NCI-H1092 (cell line): ENCODE measurements around the gene CAMK2A.

ENCODE experiments used
- DNase-seq: peaks from one replicate; lab custom pipeline; 2025; lab: John Stamatoyannopoulos, UW

CAMK2A gene

DNA sequence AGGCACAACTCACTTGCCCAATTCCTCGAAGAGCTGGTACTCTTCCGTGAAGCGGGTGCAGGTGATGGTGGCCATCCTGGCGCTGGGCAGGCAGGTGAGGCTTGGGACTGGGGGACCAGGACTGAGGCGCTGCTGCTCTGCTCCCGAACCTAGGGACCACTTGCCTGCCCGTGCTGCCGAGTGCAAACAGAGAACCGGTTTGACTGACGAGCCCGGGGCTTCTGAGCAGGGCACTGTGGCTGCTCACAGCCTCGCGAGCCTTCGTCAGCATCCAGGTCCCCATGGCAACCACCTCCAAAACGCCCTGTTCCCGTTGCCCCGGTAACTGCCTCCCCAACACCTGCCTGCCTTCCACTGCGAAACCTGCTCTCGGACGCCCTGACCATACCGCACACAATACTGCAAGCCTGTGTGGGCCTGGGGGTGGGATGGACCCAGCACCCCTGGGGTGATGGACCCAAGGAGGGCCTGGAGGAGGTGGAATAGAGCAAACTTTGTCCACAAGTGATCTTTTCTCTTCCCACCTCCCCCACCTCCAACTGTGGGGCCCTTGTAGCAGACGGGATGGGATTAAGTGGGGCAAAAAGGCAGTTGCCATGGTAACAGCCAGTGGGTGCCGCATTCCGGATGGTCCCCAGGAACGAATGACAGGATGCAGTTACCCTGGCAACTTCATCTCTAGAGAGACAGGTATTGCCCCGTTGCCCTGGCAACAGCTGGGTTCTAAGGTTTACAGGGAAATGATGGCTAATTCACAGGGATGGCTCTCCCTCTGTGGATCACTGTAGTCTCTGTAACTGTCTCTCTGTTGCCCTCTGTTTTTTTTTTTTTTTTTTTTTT is at the start of gene CAMK2A:
CAMK2A (minus strand) TSS at position 223 of the 840 bp plus-strand sequence; CDS start at position 75, 148 bp downstream.
- no peak for DNase-seq

DNA sequence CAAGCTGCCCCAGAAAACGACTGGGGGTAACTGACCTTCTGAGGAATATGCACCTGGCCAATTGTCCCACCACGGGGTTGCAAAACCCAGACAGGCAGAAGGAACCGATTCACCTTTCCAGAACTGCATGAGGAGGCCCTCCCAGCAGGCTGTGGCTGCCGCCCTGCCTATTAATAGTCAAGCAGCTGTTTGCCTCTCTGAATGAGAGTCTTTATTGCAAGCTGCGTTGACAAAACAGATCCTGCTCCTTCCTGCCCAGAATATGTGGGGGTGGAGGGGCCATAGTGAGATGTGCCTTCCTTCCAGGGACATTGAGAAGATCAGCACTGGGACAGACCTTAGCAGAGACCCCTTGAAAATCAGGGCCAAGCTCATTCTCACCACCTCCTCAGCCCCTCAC is 49.6 kb upstream of the CAMK2A start:
- no peak for DNase-seq

DNA sequence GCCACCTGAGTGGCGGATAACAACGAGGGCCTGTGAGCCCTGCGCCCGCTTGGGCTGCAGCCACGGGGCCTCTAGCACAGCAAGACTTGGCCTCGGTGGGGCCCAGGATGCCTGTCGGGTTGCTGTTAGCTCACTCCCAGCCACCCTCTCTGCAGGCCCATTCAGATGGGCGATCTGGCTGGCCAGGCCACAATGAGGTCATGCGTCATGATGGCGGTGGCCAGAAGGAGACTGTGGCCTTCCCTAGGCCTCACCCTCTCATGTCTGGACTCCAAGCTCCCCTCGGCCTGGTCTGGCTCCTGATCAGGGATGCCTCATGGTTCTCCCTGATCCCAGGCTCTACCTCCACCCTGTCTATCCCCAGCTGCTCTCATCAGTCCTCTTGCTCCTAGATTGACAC is 49.0 kb upstream of the CAMK2A start:
- DNase-seq: no peak

DNA sequence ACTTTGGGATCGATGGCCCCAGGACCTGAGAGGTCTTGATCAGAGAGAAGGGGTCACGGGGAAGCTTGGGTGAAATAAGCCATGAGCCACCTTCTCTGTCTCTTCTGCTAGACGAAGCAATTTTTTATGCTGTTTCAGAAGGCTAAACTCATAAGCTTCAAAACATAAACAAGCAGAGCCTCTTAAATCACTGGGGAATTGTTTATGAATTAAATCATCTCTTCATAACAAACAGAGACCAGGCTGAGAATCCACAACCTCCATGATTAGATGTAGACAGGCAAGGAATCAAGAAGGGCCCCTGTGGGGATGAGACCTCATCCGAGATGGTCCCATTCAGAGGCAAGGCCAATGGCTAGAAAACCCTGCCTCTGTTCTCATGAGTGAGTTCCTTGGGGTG is 46.2 kb upstream of the CAMK2A start:
- DNase-seq: no peak

DNA sequence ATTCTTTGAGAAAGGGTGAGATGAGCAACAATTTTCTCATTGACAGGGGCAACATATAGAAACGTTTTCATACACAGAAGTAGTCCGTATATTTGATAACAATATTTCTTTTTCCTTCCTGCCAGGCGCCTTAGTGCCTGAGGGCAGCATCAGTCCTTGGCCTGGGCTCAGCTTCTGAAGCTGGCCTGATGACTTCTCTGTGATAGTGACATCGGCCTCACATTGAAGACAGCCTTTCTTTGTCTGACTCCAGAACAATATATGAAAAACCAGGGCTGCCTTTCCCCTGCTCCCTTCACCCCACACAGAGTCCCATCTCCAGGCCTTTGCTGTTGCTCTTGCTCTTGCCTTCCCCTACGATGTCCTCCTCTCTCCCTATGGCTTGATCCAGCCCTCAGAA is 43.8 kb upstream of the CAMK2A start:
- no peak for DNase-seq

DNA sequence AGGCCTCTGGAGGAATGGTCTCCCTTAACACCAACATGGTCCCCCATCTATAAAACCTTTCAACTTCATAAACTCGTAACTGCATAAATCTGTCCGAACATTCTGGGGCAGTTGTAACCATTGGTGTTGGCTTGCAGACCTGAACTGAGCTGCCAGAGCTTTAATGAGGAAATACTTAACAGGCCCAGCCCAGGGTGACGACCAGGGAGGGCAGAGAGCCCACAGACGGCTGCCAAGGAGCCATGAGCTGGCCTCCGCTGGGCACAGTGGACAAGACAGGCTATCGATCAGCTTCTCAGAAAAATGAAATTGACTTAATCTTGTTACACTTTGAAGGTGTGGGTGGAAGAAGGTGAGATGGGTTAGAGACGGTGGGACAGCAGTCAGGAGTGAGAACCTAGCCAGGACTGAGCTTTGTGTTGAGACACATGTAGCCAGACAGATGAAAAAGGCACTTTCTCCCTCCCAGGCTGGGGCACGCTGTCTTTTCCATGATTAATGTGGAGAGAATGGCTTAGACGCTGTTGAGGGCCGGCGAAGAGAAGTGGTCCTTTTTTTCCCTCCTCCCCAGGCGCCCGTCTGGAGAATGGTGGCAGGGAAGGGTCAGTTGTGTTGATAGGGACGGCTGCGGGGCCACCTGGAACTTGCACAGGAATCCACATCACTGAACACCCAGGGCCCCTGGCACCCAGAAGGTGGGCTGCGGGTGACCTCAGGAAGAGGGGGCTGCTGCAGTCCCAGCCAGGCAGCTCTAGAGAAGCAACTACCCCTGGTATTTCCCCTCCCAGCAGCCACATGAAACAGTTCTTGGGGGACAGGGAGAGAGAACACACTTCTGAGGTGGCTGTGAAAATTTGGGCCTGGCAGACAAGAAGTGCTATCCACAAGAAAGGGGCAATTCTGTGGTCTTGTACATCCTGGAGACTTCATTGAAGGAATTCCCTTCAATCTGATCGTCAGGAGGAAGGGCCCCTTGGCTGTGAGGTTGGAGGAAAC is 40.6 kb upstream of the CAMK2A start:
- no peak for DNase-seq

DNA sequence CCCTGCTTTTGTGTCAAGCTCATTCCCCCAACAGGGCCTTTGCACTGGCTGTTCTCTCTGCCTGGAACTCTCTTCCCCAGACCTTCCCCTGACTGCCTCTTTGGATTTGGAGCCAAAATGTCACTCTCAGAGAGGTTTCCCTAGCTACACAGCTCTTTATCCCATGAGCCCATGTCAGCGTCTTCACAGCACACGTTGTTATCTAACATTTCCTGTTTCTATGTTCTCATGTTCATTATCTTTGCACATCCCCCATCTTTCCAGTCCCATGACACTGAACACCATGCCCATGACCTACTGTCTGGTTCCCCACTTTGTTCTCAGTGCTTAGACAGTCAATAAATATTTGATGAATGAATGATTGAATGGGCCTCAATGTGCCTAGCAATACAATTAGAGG is 39.5 kb upstream of the CAMK2A start:
- no peak for DNase-seq

DNA sequence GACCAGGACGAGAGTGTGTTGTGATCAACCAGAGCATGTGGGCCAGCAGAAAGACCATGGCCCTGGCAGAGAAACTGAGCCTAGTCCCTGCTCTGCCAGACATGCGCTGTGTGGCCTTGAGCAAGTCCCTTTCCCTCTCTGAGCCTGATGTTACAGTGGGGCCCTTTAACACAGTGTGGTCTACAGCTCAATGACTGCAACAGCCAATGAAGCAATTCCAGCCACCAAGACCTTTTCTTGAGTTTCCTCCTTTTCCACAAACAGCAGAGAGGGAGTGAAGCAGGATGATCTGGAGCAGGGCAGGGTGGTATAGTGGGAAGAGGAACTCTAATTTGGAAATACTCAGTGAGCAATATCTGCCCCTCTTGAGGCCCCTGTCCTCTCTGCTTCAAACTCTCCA is 38.9 kb upstream of the CAMK2A start:
- no peak for DNase-seq

DNA sequence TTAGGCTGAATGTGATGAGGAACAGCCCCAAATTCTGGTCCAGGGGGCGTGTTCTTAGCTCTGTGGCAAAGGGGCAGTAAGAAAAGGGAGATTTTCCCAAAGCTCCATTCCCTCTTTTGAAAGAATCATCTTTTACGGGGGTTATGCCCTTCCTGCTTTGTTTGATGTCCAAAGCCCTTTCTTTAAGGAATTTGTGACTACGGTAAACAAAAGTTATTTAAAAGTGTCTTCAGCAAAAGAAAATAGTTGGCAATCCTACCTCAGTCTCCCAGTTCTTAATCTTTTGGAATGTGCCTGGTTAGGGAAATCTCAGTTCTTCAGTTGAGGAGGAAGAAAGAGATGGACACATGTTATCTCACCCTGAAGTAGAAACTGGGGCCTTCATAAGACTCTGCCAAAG is 37.6 kb upstream of the CAMK2A start:
- no peak for DNase-seq

DNA sequence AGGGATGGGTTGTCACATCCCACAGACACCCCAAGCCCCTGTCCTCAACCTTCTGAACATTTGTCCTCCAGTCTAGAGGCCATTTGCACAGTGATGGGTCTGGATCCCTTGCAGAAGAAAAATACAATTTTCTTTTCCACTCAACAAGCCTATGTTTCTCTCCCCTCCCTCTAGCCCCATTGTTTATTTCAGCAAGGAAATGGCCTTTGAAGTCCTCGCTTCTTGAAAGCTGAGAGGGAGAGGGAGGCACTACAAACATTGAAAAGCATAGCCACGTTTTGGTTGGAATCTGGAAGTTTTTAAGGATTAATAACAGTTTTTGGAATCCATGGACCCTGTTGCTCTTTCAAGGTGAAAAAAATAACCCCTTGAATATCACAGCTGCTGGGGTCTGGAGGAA is 37.1 kb upstream of the CAMK2A start:
- no peak for DNase-seq

DNA sequence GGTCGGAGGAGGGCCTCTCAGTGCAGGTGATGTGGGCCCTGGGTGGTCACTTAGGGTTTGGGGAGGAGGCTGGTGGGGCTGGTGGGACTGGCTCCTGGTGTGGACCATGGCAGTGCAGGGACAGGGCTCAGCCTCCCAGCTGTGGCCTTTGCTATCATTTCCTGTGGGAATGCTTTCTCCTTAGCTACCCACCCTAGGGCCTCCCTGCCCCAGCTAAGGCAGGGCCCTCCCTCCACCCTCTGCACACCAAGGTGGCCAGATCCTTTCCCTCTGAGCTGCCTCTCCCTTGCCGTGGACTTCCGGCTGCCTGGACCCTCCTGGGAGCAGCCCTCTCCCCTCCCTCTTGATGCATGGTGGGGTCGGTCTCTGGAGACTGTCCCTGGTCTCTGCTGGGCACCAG is 35.9 kb upstream of the CAMK2A start:
- DNase-seq: no peak

DNA sequence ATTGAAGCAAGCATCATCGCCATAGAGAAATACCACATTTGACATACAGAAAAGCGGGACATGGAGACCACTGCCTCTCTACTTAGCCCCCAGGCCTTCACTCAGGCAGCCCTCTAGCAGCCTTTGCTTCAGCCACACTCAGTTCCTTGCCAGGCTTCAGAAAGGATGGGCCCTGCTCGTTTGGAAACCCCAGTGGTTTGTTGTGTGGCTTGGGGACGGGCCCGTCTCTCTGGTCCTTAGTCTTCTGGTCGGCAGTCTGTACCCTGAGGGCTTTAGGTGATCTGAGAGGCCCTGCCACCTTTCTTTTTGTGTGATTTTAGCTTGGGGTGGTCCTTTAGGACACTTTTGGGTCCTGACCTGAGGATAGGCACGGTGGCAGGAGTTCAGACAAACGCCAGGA is 34.2 kb upstream of the CAMK2A start:
- no peak for DNase-seq

DNA sequence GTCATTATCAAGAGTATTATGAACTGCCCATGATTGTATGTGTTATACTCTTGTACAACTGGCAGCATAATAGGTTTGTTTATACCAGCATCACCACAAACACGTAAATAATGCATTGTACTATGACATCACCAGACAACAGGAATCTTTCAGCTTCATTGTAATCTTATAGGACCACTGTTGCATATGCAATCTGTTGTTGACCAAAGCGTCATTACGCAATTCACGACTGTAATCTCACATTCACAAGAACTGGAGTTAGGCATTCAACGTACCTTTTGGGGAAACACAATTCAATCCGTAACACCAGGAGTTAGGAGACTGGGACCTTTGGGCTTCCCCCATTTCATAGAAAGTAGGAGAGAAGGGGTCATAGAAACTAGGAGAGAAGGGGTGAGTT is 33.5 kb upstream of the CAMK2A start:
- DNase-seq: no peak

DNA sequence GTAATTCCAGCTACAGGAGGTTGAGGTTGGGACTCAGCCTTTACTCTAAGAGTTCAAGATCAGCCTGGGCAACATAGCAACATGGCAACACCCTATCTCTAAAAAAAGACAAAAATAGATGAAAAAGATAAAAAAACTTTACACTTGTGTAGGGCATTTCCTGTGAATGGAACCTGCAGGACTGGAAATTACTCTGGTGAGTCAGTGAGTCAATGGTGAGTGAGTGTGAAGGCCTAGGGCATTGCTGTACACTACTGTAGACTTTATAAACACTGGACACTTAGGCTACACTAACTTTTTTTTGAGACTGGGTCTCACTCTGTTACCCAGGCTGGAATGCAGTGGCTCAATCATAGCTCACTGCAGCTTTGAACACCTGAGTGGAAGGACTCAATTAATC is 32.6 kb upstream of the CAMK2A start:
- no peak for DNase-seq

DNA sequence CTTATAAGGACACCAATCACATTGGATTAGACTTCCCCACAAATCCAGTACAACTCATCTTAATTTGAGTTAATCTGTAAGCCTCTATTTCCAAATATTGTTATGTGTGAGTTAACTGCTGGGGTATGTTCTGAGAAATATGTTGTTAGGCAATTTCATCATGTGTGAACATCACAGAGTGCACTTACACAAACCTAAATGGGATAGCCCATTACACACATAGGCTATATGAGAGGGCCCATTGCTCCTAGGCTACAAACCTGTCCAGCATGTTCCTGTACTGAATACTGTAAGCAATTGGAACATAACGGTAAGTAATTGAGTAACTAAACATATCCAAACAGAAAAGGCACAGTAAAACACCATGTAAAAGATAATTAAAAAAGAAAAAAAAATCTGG is 32.2 kb upstream of the CAMK2A start:
- no peak for DNase-seq

DNA sequence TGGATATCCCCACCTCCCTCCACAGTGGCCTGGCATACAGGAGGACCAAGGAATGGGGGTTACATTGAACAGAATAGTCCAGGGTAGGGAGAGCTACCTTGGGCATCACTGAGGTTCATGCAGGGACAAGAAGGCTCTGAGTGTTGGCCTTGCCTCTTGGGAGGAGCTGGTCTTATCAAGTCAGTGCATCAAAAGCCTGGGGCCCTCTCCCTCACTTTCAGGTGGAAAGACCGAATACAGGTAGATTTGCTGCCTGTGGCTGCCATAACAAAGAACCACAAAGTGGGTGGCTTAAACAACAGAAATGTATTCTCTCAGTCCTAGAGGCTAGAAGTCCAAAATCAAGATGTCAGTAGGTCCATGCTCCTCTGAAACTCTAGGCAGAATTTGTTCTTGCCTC is 31.6 kb upstream of the CAMK2A start:
- no peak for DNase-seq

DNA sequence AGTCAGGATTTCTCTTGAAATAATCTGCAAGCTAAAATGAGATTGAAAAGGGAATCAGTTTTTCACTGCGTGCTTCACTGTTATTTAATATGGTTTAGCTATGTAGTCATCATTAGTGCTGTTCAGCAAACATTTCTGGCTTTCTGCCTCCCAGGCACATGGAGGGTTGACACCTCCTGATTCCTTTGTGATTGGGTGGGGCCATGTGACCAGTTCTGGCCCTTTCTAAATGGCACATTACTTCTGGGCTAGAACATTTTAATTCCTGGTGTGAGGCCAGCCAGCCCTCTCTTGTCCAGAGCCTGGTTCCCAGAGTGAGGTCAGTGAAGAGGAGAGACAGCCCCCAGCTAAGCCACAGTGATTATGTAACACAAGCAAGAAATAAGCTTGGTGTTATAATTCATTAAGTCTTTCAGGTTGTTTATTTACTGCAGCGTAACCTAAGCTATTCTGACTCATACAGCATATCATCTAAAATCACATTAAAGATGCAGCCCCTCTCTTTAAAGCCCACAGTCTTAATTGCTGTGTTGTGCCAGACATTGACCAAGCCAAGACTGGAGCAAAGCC is 30.6 kb upstream of the CAMK2A start:
- no peak for DNase-seq

DNA sequence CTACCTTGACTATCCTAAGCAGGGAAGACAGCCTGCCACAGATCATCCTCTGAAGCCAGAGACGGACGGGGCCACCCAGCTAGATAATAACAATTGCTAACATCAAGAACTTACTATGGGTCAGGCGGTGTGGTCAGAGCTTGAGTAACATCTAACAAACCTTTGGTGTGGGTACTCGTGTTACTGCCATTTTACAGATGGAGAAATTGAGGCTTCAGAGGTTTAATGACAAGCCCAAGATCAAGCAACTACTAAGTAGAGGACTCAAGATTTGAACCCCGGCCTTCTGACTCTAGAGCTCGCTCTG is 29.9 kb upstream of the CAMK2A start:
- no peak for DNase-seq

DNA sequence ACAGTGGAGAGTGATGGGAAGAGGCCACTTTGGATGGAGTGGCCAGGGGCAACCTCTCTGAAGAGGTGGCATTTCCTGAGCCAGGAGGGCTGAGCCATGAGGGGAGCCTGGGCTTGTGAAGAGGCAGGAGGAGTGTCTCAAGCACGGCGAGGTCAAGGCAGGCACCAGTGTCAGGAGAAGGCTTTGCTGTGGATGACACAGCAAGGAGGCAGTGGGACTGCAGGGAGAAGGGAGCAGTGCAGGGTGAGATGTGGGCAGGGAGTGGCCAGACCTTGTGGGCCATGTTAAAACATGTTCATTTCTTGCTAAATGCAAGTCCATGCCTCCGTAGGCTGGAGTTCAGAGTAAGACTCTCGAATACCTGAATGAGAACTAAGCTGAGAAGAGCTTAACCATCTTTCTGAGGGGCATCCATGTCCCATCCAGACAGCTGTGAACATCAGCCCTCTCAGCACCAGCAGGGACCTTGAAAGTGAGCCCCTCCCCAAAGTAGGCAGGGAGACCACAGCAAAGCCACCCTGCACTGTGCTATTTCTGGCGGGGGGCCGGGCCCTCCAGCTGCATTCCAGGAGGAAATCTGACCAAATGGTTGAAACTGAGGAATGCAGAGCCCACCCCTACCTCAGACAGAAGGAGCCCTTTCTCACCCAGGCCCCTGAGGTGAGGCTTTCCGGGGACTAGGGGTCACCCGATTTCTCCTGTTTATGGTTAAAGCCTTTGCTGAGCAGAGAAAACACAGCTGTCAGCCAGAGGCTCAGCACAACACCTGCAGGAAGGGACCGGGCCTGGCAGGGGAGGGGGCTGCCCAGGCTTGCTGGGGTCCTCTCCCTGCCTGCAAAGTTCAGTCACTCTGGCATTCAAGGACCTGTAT is 29.3 kb upstream of the CAMK2A start:
- DNase-seq: no peak

DNA sequence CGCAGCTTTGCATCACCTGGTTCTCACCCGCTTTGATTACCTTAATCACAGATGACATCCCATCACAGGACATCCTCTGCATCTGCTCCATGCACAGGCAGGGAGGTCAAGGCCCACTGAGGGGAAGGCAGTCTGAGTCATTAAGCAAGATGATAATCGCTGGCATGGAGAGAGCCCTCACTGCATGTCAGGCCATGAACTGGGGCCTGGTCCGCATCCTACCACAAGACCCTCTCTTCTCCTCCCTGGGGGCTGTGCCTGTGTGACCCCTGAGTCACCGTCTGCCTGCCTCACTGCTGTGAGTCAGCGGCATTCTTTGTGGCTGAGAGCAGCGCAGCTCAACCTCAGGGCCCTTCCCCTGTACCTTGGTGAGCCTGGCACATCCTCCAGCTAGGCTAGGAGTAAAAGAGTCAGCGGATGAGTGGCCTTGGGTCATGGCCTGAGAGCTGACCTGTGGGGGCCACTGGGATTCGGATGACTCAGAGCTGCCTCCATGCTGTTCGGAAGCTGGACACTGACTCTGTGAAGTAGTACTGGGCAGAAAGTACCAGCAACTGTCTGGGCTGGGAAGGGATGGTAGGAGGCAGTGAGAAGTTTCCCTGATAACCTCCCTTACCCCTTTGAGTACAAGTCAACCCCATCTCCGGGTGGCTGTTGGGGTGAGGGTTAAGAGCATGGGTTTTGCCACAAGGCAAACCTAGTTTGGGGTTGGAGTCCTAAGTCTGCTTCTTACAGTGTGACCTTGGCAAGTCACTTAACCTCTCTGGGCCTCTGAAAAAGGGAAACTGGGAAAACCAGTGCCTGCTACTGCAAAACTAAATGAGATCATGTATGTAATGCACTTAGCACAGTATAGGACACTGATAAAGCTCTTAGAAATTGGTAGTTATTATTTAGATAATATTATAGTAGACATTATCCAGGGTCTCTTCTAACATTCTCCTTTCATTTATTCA is 27.8 kb upstream of the CAMK2A start:
- no peak for DNase-seq

DNA sequence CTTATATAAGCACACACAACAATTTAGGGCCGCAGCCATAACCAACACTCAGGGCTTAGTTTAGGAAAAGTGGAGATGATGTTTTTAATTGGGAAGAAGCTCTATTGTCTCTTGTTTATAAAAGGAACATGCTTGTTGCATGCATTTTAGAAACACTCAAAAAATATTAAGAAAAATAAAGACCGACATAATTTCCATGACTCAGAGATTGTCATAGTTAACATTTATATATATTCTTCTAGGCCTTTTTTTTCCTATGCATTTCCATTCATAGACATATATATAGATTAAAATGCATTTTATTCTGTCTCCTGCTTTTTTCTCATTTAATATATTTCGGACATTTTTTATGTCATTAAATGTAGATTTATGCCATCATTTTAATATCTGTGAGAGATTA is 26.7 kb upstream of the CAMK2A start:
- DNase-seq: no peak
